Stimulated activated CD8-positive, alpha-beta memory T cell treated with anti-CD3 and anti-CD28 coated beads, Interleukin-2, amount 100 ng/mL, for 48 hours (primary cell): ENCODE results near the gene CARF.
A peak's percentile ranks its signal among the peaks of the same experiment; 100 is the strongest.
"Not testable (repeated sequence)": the region's sequence is repeated elsewhere in the genome, so short reads cannot be mapped to it uniquely, and the experiment has no call there.

Experiments used
- DNase-seq, 2 donors: peaks; one replicate each; pipeline ENCODE4 v3.0.0-alpha.2; 2020; ENCODE audit warnings: low read depth in 2 of 2

CARF gene

GRCh38 chr2:202938960-202939359, 26.9 kb downstream of the CARF start:
- no peak for DNase-seq

- DNase-seq: no peak
These were observed 29.7 kb downstream of the CARF start for GRCh38 chr2:202941771-202942170.

GRCh38 chr2:202944408-202944807, 32.3 kb downstream of the CARF start:
- DNase-seq: no peak

DNA sequence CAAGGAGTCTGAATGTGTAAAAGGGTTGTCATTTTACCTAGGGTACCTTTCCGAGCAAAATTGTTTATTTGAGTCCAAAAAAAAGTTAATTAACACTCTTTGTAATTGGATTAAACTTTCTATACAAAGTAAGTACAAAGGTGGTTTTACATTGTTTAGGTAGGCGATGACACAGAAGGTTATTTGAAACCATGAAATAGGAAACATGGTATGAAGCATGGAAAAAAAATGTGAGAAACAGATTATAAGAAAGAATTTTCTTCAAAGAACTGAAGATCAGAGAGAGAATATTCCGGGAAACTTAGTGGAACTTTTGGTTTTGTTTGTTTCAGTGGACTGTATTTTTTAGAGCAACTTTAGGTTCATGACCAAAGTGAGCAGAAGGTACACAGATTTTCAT, 32.7 kb downstream of the CARF start:
- no peak for DNase-seq

- no peak for DNase-seq
These were observed 33.4 kb downstream of the CARF start for GRCh38 chr2:202945497-202945896.

- DNase-seq: not testable (repeated sequence)
These were observed 37.3 kb downstream of the CARF start for GRCh38 chr2:202949333-202949732.

DNA sequence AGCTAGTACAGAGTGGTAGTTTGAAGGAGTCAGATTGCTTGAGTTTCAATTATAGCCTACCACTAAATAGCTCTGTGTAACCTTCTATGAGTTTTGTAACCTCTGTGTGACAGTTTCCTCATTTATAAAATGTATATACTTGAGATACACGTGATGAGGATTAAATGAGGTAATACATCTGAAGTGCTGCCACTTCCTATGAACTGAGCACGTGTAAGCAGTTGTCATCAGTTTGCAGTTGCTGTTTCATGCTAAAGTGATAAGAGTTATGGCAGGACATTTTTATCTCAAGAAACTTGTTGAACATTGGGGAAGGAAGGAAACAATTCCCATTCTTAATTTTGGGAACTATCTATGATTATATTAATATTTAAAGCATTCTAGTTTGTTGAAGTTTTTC, 38.5 kb downstream of the CARF start:
- no peak for DNase-seq

GRCh38 chr2:202960524-202960923, 48.4 kb downstream of the CARF start:
- no peak for DNase-seq

DNA sequence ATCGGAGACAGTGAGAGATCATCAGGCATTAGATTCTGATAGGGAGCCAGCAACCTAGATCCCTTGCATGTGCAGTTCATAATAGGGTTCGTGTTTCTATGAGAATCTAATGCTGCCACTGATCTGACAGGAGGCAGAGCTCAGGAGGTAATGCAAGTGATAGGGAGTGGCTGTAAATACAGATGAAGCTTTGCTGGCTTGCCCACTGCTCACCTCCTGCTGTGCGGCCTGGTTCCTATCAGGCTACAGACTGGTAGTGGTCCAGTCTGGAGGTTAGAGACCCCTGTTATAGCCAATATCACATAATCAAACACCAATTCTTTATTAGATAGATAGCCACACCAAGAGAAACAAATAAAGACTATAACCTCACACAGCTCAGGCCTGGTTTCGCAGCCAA, 51.6 kb downstream of the CARF start:
- DNase-seq: no peak

DNA sequence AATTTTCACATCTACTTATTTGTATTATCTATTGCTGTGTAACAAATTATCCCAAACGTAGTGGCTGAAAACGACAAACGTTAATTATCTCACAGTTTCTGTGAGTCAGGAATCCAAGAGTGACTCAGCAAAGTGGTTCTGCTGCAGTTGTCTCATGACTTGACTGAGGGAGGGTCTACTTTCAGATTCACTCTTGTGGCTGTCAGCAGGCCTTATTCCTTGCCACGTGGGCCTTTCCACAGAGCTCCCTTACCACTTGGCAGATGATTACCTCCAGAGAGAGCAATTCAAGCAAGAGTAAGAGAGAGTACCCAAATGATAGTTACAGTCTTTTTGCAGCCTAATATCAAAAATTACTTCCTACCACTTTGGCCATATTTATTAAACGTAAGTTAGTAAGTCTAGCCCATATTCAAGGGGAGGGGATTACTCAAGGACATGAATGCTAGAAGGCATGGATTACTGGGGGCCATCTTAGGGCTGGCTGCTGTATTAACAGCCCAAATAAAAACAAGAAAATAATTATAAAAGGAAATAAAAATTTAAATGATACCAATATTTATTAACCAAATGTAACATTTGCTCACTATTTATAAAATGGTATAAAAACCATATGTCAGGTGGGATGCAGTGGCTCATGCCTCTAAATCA, 53.9 kb downstream of the CARF start:
- DNase-seq: peak in 1 of 2 donors; percentile 4

GRCh38 chr2:202969404-202969803, 57.3 kb downstream of the CARF start:
- not testable (repeated sequence) for DNase-seq

- DNase-seq: no peak
These were observed 64.7 kb downstream of the CARF start for GRCh38 chr2:202976809-202977208.

GRCh38 chr2:202982779-202983491, 70.9 kb downstream of the CARF start:
- no peak for DNase-seq

DNA sequence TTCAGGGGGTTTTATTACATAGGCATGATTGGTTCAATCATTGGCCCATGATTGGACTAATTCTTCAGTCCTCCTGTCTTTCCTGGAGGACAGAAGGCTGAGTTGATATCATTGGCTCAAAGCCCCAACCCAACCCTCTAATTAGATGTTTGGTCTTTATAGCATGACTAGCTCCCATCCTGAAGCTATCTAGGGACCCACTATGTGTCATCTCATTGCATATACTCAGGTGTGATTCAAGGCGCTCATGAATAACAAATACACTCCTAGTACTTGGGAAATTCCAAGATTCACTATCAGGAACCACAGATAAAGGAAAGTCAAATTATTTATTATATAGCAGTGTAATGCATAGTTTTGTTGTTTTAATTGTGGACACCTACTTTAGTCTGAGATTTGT, 77.7 kb downstream of the CARF start:
- no peak for DNase-seq

- no peak for DNase-seq
These were observed 78.4 kb downstream of the CARF start for GRCh38 chr2:202990501-202990900.

DNA sequence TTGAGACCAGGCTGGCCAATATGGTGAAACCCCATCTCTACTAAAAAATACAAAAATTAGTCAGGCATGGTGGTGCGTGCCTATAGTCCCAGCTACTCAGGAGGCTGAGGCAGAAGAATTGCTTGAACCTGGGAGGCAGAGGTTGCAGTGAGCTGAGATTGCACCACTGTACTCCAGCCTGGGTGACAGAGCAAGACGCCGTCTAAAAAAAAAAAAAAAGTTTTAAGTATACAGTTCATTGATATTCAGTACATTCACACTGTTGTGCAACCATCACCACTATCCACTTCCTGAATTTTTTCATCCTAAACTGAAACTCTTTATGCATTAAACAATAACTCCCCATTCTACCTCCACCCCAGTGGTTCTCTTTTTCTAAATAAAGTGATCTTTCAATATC, 85.0 kb downstream of the CARF start:
- DNase-seq: not testable (repeated sequence)

DNA sequence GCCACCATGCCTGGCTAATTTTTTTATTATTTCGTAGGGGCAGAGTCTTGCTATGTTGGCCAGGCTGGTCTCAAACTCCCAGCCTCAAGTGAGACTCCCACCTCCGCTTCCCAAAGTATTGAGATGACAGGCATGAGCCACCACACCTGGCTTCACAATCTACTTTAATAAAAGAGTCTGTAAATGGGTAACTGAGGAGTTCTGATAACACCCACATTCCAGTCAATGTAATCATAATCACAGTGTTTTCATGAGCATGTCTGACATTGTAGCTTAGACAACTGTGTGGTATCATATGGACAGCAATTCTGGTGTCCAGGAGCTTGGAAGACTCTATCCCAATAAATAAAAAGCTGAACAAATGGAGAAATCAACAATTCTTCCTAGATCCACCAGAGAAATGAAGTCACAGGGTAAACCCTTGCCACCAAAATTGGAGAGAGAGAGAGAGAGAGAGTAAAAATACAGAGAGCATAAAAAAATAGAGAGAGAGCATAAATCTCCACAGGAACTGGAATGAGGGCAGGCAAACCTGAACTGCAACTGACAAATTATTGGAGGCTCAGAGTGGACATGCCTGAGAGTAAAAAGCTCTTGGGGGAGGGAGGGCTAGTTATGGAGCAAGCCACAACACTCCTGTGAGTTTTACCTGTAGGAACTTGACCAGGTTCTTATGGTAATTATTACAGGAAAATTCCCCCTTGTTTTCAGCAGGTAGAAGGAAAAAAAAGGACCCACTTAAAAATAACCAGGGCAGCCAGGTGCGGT, 90.2 kb downstream of the CARF start:
- no peak for DNase-seq

GRCh38 chr2:203003716-203004115, 91.6 kb downstream of the CARF start:
- no peak for DNase-seq

GRCh38 chr2:203014456-203015199, 102.6 kb downstream of the CARF start, which contains the start of gene NBEAL1:
Gene NBEAL1, plus strand, starts transcription at chr2:203014875. Its CDS starts 1,510 bp downstream, at chr2:203016385.
- peak; percentile 96 to 98 for DNase-seq

DNA sequence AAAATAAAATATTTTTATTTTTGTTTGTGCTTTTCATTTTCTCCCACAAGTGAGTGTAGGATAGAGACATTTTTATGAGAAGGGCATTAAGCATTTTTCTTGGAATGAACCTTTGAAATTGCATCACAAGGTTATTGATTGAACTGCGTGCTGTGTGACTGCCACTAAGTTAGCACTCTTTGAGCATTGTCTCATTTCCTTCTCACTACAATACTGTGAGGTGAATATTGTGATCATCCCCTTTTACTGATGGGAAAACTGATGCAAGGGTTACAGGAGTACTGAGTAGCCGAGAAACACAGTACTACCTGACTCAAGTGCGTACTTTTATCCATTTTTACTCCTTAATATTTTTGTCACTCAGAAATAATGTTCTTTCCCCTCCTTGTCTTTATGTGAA, 104.6 kb downstream of the CARF start:
- no peak for DNase-seq

GRCh38 chr2:203018181-203018580, 106.1 kb downstream of the CARF start:
- DNase-seq: no peak

- no peak for DNase-seq
These were observed 107.1 kb downstream of the CARF start for GRCh38 chr2:203019142-203019541.
